Left forelimb (tissue), 1 donor: ENCODE data around the gene APBA2.

Experiments
- DNase-seq: peaks from one replicate; pipeline ENCODE4 v3.0.0-alpha.2; 2018; ENCODE audit warnings: low spot score

APBA2 gene

GRCh38 chr15:28957606-28958498 is 72.1 kb downstream of the APBA2 start:
- no peak for DNase-seq

DNA sequence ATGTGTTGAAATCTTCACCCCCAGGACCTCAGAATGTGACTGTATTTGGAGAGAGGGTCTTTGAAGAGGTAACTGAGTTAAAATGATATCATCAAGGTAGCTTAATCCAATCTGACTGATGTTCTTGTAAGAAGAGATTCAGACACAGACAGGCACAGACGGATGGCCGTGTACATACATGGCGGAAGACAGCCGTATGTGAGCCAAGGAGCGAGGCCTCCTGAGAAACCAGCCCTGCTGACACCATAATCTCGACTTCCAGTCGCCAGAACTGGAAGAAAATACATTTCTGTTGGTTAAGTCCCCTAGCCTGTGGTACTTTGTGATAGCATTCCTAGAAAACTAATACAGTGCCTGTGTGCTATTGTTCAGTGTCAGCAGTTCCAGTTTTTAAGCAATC is 73.6 kb downstream of the APBA2 start:
- no peak for DNase-seq

DNA sequence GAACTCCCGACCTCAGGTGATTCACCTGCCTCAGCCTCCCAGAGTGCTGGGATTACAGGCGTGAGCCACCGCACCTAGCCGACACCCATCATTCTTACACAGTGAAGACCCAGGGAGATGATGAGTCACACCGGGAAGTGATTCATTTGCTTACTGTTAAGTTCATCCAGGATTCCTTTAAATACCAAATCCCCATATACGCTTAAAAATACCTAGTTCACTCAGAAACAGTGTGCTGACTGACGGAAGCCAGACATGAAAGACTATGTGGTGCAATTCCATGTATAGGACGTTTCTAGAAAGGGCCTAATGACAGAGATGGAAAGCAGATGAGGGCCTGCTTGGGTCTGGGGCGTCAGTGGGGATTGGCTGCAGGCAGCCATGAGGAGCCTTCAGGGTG is 75.2 kb downstream of the APBA2 start:
- DNase-seq: no peak

DNA sequence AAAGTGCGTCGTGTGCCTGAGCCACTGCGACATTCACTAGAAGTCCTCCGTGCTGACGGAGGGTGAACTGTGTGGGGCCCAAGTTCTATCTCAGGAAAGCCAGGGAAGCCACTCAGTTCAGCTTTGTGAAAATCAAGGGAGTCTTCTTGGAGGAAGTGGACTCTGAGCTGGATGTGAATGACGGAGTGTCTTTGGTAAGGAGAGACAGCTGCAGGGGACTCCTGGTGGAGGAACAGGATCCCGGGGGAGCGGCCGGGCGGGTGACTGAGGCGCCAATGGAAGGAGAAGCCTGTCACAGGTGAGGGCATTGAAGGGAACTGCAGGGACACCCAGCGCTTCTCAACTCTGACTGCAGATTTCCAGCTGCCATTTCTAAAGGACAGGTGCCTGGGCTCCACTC is 75.6 kb downstream of the APBA2 start:
- DNase-seq: no peak

- DNase-seq: no peak
Measured at GRCh38 chr15:28962851-28963710, 77.3 kb downstream of the APBA2 start.

- no peak for DNase-seq
Measured at GRCh38 chr15:28963711-28964081, 77.9 kb downstream of the APBA2 start.

DNA sequence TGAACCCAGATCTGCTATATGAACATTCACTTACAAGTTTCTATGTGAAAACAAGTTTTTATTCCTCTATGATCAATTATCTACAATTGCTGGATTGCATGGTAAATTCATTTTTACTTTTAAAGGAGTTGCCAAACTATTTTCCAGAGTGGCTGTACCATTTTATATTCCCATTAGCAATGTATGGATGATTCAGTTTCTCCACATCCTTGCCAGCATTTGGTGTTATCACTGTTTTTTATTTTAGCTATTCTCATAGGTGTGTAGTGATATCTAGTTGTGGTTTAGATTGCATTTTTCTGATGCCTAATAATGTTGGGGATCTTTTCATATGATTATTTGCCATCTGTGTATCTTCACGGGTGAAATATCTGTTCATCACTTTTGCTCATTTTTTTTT is 78.3 kb downstream of the APBA2 start:
- no peak for DNase-seq

- DNase-seq: no peak
Measured at GRCh38 chr15:28967066-28967465, 81.3 kb downstream of the APBA2 start.

DNA sequence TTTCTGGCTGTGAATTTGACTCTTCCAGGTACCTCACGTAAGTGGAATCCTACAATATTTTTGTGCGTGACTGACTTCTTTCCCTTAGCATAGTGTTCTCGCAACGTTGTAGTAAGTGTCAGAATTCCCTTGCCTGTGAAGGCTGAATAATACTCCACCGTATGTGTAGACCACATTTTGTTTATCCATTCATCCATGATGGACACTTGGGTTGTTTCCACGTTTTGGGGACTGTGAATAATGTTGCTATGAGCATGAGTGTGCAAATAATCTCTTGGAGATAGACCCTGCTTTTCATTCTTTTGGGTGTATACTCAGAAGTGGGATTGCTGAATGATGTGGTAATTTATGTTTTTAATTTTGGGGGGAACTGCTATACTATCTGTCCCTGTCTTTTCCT is 82.2 kb downstream of the APBA2 start:
- DNase-seq: no peak

DNA sequence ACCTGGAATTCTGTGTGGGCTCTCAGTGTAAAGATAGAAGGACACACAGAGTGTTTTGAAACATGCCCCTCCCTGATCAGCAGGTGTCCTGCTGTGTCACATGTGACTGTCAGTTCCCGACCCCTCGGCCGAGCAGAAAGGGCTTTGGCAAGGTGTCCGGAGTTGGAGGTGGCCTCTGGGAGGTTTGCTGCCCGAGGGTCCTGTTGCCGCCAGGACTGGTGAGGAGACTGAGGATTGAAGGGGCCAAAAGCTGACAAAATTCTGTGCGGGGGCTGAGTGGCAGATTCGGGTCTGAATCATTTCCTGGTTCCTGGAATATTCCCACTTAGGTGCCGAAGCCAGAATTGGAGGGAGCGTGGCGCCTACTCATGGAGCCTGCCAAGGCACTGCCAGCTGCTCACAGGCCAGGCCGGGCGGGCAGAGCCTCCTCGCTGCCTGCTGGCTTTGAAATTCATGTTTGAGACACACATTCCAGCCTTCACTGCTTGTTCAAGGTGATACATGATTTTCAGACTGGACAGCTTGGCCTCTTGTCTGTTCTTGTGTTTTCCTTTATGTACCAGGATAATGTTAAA is 83.8 kb downstream of the APBA2 start:
- DNase-seq: no peak

DNA sequence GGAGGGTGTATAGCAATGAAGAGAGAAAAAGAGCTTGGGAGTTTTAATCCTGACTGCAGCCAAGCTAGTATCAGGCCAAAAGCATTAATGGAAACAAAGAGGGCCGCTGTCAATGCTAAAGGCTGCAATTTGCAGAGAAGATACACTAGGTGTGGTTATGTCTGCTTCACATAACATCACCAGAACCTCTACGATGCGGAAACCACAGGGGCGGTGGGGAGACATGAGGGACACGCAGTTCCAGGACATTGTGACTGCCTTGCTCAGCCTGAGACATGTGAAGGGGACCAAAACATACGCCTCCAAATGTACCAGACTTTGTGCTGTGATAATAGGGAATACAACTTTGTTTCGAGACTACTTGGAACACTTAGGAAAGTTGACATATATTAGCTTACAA is 88.4 kb downstream of the APBA2 start:
- DNase-seq: no peak

GRCh38 chr15:28975766-28976179 is 90.0 kb downstream of the APBA2 start:
- DNase-seq: no peak

DNA sequence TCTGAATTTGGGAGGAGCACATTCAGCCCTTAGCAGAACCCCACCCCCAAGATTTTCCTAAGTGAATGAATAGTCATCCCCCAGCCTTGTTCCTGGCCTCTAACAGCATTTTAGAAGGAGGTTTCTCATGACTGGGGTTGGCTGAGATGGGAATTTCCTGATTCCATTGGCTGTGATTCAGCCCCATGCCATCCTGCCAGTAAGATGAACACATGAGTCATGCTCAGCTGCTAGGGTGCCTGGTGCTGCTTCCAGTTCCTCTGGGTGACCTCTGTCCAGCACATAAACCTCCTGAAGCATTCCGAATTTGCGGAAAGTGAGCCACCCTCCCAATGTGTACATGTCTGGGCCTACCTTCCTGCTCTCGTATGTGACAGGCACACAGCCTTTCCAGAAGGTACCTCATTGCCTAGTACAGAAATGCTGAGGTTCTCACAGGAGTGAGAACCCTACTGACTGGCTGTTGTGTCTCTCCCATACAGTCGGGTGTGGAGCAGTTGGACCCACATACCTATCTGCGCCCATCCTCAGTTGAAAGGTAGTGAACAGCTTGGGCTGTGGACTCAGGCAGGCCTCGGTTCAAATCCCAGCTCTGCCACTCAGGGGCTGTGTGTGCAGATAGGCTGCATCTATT is 91.7 kb downstream of the APBA2 start:
- DNase-seq: no peak

- no peak for DNase-seq
Measured at GRCh38 chr15:28978011-28978378, 92.2 kb downstream of the APBA2 start.

- no peak for DNase-seq
Measured at GRCh38 chr15:28978661-28979060, 92.9 kb downstream of the APBA2 start.

GRCh38 chr15:28979208-28979841 is 93.6 kb downstream of the APBA2 start:
- no peak for DNase-seq

GRCh38 chr15:28980709-28981350 is 95.1 kb downstream of the APBA2 start:
- no peak for DNase-seq

DNA sequence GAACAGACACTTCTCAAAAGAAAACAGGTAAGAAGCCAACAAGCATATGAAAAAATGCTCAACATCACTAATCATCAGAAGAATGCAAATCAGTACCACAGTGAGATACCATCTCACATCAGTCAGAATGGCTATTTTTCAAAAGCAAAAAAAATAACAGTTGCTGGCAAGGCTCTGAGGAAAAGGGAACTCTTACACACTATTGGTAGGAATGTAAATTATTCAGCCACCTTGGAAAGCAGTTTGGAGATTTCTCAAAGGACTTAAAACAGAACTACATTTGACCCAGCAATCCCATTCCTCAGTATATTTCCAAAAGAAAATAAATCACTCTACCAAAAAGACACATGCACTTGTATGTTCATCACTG is 95.6 kb downstream of the APBA2 start:
- DNase-seq: no peak

DNA sequence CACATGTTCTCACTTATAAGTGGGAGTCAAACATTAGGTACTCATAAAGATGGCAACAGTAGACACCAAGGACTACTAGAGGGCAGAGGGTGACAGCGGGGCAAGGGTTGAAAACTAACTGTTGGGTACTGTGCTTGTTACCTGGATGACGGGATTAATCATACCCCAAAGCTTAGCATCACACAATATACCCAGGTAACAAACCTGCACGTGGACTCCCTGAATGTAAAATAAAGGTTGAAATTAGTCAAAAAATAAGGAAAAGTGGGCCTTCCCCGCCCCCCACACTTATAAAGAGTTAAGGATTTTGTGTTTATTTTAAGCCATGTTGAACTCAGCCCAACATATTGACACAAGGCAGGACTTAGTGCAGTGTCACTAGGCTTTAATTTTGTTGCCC is 96.1 kb downstream of the APBA2 start:
- no peak for DNase-seq

- DNase-seq: no peak
Measured at GRCh38 chr15:28982886-28983285, 97.1 kb downstream of the APBA2 start.
